ENCODE measurements around the gene TRIM65.

- TF ChIP-seq, protein P1, sequence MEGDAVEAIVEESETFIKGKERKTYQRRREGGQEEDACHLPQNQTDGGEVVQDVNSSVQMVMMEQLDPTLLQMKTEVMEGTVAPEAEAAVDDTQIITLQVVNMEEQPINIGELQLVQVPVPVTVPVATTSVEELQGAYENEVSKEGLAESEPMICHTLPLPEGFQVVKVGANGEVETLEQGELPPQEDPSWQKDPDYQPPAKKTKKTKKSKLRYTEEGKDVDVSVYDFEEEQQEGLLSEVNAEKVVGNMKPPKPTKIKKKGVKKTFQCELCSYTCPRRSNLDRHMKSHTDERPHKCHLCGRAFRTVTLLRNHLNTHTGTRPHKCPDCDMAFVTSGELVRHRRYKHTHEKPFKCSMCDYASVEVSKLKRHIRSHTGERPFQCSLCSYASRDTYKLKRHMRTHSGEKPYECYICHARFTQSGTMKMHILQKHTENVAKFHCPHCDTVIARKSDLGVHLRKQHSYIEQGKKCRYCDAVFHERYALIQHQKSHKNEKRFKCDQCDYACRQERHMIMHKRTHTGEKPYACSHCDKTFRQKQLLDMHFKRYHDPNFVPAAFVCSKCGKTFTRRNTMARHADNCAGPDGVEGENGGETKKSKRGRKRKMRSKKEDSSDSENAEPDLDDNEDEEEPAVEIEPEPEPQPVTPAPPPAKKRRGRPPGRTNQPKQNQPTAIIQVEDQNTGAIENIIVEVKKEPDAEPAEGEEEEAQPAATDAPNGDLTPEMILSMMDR (IDR thresholded peaks at IDR 0.05; ENCODE audit: poor library complexity) = no peak
- no peak for TF ChIP-seq EZH2phosphoT487 (IDR thresholded peaks at IDR 0.05; ENCODE audit: low read depth, severe bottlenecking, unreplicated experiment)
Measured at GRCh38 chr17:75945211-75945610, 48.5 kb upstream of the TRIM65 start.

Data from hepatocyte (in vitro differentiated cells).